ENCODE measurements around the gene UPP1. TPM values are rescaled to one million over a fixed set of nuclear protein-coding genes. Genes with fewer than 3 reads are reported as not detected.

UPP1 gene
- total RNA-seq, 4 donors from 2014 or later = 21.5 to 178 (median 49.6) TPM

GRCh38 chr7:48109848-48110663, 21.0 kb downstream of the UPP1 start:
- 0 to 20% methylated on average over 7 to 9 of the region's 9 CpGs for WGBS, 2 donors
- DNase-seq = peak; percentile 32
- no peaks in the 10 kb centered on the region for H3K27me3 ChIP-seq
- H3K4me1 ChIP-seq = peaks cover 0 to 26% (median 4%) of the 10 kb centered on the region in 3 donors
- peaks cover 9 to 49% (median 29%) of the 10 kb centered on the region in 3 donors for H3K36me3 ChIP-seq
- no peak overlapping the region for H3K4me3 ChIP-seq
- H3K27ac ChIP-seq = peak overlapping the region in 1 of 4 donors; percentile 3
- intact Hi-C loops (cut with DNase I) = loop anchor here (5.0 to 10.0 kb wide), 3 partner anchors 75 to 163 kb away; partner anchors contain the start of genes C7orf57 and PKD1L1
- no peaks in the 10 kb centered on the region for H3K9me3 ChIP-seq
- TF ChIP-seq CTCF (IDR thresholded peaks at IDR 0.05) (peak; percentile 94 to 100 (median 99)), POLR2A (IDR thresholded peaks at IDR 0.05) (no peak)

GRCh38 chr7:48110868-48111267, 21.8 kb downstream of the UPP1 start:
- intact Hi-C loops (cut with DNase I) = loop anchor here (5.0 kb wide), 1 partner anchor 164 kb away; the partner anchor contains the start of gene PKD1L1
- H3K4me3 ChIP-seq = no peak overlapping the region
- TF ChIP-seq CTCF (IDR thresholded peaks at IDR 0.05) (no peak), POLR2A (IDR thresholded peaks at IDR 0.05) (no peak)

GRCh38 chr7:48111596-48111995, 22.5 kb downstream of the UPP1 start:
- TF ChIP-seq CTCF (IDR thresholded peaks at IDR 0.05) (no peak), POLR2A (IDR thresholded peaks at IDR 0.05) (no peak)
- peaks cover 0 to 26% (median 4%) of the 10 kb centered on the region in 3 donors for H3K4me1 ChIP-seq
- H3K4me3 ChIP-seq = no peak overlapping the region
- DNase-seq = no peak
- WGBS, 2 donors = 87 to 91% methylated on average over 8 of the region's 8 CpGs
- H3K36me3 ChIP-seq = peaks cover 9 to 33% (median 25%) of the 10 kb centered on the region in 3 donors
- no peaks in the 10 kb centered on the region for H3K9me3 ChIP-seq
- H3K27ac ChIP-seq = no peak overlapping the region
- H3K27me3 ChIP-seq = no peaks in the 10 kb centered on the region
- intact Hi-C loops (cut with DNase I) = loop anchor here (5.0 kb wide), 1 partner anchor 164 kb away; the partner anchor contains the start of gene PKD1L1

More at GRCh38 chr7:48110868-48111267, 21.8 kb downstream of the UPP1 start:
- peaks cover 0 to 26% (median 4%) of the 10 kb centered on the region in 3 donors for H3K4me1 ChIP-seq
- DNase-seq = no peak
- no peaks in the 10 kb centered on the region for H3K9me3 ChIP-seq
- peak overlapping the region in 1 of 4 donors; percentile 3 for H3K27ac ChIP-seq
- WGBS, 2 donors = 66 to 70% methylated on average over 4 of the region's 4 CpGs
- peaks cover 9 to 41% (median 29%) of the 10 kb centered on the region in 3 donors for H3K36me3 ChIP-seq
- no peaks in the 10 kb centered on the region for H3K27me3 ChIP-seq

- H3K27ac ChIP-seq = no peak overlapping the region
- TF ChIP-seq CTCF (IDR thresholded peaks at IDR 0.05) (no peak), POLR2A (IDR thresholded peaks at IDR 0.05) (no peak)
- 80 to 86% methylated on average over 5 to 7 of the region's 7 CpGs for WGBS, 2 donors
- H3K4me1 ChIP-seq = peaks cover 0 to 26% (median 4%) of the 10 kb centered on the region in 3 donors
- intact Hi-C loops (cut with DNase I) = loop anchor here (5.0 kb wide), 1 partner anchor 165 kb away; the partner anchor contains the start of gene PKD1L1
- H3K27me3 ChIP-seq = no peaks in the 10 kb centered on the region
- peaks cover under 1 to 24% (median 16%) of the 10 kb centered on the region in 3 donors for H3K36me3 ChIP-seq
- DNase-seq = no peak
- no peak overlapping the region for H3K4me3 ChIP-seq
- no peaks in the 10 kb centered on the region for H3K9me3 ChIP-seq
These were observed 23.5 kb downstream of the UPP1 start for GRCh38 chr7:48112401-48113165.

Data from esophagus squamous epithelium (tissue), 5 donors.